HCT116 (cell line): ENCODE measurements around the gene ANAPC4.

Experiments used
- CEBPB ChIP-seq: IDR thresholded peaks from 2 replicates; pipeline ENCODE4 v1.6.1; 2012; ENCODE audit warnings: low read depth
- CTCF ChIP-seq, 3 experiments: fragments of 200-600 bp in 1 of 3; sonication (generic) in 1 of 3; IDR thresholded peaks in 2 of 3; conservative IDR thresholded peaks in 1 of 3; 2 replicates each; pipeline ENCODE4 v1.5.1; 2012 to 2017; ENCODE audit warnings: low read depth in 2 of 3, low read length in 2 of 3, antibody characterized with exemption in 1 of 3, borderline replicate concordance in 1 of 3, control low read depth in 1 of 3, mild to moderate bottlenecking in 1 of 3, mixed read lengths in 1 of 3, mixed run types in 1 of 3, moderate library complexity in 1 of 3; ENCODE audit not compliant: insufficient read depth in 1 of 3
- POLR2A ChIP-seq: IDR thresholded peaks from 2 replicates; pipeline ENCODE4 v1.7.0; 2011; ENCODE audit warnings: borderline replicate concordance; ENCODE audit not compliant: insufficient read depth, insufficient read length; ENCODE audit errors: extremely low read depth
- REST ChIP-seq: IDR thresholded peaks from 2 replicates; pipeline ENCODE4 v1.6.1; 2012; ENCODE audit warnings: low read depth
- ZBTB33 ChIP-seq: IDR thresholded peaks from 2 replicates; pipeline ENCODE4 v1.6.1; 2011; ENCODE audit warnings: mild to moderate bottlenecking, low read length, moderate library complexity; ENCODE audit not compliant: insufficient replicate concordance; ENCODE audit errors: extremely low read depth

- TF ChIP-seq POLR2A (no peak), ZBTB33 (no peak), REST (no peak), CTCF (IDR thresholded peaks at IDR 0.05 in 2 of 3, conservative IDR thresholded peaks at IDR 0.05 in 1 of 3; ENCODE audit: borderline replicate concordance in 1 of 3, insufficient read depth in 1 of 3, low read depth in 2 of 3, low read length in 2 of 3) (peak; percentile 55 to 72 (median 69); a peak in 5 of 6 replicates), CEBPB (no peak)
Measured at GRCh38 chr4:25367004-25367621, 9.9 kb upstream of the ANAPC4 start.
